GM19397 (cell line): ENCODE data around the gene KCNJ12.
A peak's percentile ranks its signal among the peaks of the same experiment; 100 is the strongest.
"Not testable (repeated sequence)": the region's sequence is repeated elsewhere in the genome, so short reads cannot be mapped to it uniquely, and the experiment has no call there.

Source experiments
- ATAC-seq: cut with Tn5 transposase; IDR thresholded peaks from one replicate; pipeline ENCODE4 v1.9.1; 2021; ENCODE audit warnings: mild to moderate bottlenecking, moderate library complexity; ENCODE audit not compliant: unreplicated experiment

The KCNJ12 gene

DNA sequence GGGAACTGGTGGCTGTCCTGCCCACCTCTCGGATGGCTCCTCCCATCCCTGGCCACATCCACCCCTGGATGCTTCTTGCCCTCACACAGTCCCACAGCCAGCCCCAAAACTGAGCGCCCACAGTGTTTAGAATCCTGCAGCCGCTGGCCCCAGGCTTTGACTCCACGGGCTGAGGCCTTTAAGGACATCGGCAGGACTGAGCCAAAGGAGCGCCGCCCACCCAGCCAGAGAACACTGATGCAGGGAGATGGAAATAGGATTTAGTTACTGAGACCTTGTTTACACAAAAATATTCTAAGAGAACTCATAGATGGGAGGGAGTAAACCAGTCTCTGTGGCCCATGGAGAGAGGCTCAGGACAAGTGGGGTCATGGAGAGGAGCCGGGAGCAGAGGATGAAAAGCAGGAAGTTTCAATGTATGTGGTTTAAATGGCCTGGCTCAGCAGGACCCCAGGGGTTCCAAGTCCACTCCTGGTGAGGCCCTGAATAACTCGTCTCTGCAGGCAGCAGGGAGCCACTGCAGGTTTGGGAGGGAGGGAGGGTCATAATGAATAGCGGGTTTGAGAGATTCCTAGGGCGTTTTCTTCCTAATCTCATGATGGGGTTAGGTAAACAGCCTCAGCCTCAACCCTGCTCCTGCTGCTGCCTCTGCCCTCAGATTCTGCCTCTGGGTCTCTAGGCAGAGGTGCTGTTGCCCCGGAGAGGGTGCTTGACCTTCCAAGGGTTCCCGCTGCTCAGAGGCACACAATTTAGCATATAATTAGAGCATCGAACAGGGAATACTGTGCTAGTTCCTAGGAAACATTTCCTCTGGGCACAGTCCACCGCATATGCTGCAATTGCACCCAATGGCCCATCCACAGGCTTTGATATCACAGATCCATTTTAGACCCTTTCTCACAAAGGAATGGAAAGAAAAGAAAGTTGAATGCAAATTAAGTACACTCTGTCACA is 61.0 kb downstream of the KCNJ12 start:
- ATAC-seq = not testable (repeated sequence)

DNA sequence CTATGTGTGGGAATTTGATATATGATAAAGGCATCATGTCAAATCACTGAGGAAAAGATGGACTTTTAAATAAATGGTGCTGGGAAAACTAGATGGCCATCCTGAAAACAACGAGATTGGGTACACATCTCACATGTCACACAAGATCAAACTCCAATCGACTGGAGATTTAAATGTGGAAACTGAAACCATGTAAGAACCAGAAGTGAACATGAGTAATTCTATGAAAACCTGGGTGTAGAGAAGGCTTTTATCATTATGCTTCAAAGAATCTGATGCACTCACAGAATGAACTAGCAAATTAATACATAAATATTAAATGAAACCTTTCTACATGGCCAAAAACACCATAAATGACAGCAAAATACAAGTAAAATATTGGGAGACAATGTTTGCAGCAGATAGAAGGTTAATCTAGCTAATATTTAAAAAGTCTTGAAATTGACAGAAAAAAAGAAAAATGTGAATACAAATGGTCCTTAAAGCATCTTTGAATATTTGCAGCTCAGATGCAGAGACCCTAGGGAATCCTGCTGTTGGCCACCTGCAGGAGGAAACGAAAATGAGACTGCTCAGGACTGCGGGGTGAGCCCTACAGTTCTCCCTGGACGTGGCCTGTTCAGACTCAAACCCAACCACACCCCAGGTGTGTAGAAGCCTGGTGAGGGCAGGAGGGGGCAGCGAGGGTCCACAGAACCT is 62.3 kb downstream of the KCNJ12 start:
- not testable (repeated sequence) for ATAC-seq

DNA sequence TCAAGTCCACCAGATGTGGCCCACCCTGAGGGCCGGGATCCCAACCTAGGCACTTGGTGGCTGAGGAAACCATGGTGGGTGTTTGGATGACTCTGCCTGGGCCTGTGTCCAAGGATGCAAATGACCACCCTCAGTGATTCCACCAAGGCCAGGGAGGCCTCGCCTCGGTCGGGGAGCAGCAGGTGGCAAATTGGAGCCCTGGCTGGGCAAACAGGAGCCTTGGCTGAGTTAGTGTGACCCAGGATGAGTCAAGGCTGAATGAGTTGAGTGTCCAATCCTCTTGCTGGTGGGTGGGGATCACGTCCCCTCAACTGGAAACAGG is 62.8 kb downstream of the KCNJ12 start:
- ATAC-seq = not testable (repeated sequence)

DNA sequence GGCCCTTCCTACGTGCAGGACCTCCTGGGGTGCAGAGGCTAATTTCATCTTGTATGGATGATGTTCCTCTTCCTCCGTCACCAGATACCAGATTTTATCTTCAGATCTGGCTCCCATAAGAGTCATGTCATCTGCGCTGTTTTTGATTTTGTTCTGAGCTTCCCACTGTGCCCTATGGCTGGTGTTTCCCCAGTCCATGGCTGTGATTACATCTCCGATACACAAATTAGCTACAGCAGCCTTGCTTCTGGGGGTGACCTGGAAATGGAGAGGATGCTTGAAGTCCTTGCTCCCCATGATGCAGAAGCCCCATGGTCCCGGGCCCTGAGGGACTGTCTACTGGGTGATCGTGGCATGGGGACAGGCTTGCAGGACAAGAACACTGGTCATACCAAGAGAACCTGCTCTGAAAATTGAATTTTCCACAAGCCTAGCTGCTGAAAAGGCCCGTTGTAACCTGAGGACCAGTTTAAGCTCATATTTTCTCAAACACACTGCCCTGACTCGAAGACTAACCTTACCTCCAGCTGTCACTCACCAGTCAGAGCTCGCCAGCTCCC is 69.0 kb downstream of the KCNJ12 start:
- no peak for ATAC-seq

DNA sequence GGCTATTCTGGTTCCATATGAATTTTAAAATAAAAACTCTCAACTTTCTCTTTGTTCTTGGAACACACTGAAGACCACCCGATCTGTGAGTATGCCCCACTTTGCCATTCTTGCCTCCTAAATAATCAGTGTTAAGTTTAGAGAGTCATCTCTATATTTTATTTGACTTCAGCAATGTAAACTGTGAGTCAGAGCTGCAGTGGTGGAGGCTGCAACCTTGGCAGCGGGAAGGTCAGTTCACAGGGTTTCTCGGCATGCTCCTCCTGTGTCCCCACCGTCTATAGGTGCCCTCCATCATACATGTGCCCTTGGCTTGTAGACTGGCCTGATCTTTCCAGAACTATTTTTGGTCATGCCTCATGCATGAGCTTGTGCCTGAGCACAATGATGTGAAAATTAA is 71.4 kb downstream of the KCNJ12 start:
- ATAC-seq = not testable (repeated sequence)

DNA sequence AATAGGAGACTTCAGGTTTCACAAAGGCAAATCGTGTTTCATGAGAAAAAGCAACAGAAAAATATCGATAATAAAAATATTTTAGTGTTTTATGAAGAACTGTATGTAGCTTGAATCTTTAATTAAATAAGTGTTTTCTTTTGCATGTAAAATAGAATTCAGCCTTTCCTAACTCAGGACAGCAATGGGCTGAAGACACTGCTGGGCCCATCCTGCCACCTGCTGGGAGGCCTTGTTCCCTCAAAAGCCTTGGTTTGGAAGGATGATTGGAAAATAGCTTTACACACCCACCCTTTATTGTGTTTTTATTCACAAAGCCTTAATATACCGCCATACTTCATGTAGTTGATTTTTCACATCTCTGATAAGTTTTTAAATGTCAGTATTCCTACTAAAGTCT is 73.7 kb downstream of the KCNJ12 start:
- not testable (repeated sequence) for ATAC-seq

DNA sequence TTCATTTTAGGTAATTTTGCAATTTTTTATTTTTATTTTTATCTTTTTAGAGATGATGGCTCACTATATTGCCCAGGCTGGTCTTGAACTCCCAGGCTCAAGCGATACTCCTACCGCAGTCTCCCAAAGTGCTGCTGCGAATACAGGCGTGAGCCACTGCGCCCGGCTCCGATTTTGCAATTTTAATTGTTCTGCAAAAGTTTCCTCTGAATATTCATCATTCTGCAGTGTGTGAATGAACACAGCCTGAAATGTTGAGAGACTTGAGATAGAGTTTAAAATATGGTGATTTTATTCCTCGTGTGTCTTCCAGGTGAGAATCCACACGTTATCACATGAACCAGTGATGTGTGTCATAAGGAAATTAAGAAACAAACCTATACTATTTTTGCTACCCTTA is 75.8 kb downstream of the KCNJ12 start:
- ATAC-seq = no peak

DNA sequence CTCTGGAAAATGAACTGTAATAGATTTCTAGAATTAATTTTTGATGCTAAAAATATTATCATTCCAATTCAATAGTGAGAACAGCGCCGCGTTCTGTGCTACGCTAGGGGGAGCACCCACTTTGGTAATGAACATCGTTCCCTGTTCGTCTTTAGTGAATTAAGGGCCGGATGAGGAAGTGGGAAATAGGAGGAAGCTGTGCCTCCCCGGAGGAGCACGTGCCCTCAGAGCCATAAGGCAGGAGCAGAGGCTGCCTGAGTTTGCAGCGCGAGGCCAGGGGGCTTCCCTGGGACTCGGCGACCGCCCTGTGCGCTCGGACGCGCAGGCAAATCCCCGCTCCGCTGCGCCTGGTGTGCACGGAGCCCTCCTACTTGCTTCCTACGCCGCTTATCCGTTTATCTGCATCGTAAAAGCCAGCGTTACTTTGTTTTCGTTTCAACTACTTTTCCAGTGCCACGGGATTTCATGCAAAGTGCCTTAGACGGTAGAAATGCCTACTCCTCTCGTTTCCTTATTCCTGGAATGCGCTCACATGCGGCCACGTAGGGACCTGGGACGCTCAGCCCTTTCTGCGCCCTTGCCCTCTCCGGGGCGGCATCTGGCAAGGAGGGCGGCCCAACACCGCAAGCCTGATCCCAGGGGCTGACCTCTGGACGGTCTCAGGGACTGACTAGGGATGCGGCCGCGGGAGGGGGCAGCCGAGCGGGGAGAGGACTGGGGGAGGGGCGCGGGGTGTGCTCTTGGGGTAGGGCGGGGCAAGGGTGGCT is 76.4 kb downstream of the KCNJ12 start:
- no peak for ATAC-seq

DNA sequence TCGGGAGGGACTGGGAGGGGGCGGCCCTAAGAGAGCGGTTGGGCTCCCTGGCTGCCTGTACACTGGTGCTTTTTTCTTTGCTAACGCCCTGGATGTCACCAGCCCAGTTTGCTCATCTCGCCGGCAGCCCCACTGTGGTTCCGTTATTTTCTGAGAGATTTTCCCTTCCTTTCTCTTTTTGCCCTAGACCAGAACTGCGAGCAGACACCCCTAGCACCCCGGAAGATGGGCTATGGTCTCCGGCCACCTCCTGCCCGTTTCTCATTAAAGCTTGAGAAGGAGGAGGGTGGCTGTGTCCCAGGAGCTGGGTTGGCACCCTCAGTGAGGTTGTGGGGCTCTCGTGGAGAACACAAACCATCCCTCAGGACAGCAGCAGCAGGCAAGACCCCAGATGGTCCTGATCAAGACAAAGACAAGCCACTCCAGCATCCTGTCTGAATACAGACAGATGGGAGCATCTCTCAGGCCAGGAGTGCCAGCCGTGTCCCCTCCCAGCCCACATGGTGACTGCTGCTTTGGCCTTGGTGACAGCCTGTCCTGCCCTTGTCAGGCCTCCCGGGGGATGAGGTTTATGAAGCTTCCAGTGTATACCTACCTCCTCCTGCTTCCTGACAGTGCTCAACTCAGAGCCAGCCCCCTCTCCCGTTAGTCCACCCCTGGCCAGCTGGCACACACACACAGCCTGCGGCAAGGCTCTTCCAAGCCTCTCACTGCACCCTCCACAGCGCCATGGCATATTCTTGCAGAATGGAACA is 77.2 kb downstream of the KCNJ12 start:
- ATAC-seq = no peak

DNA sequence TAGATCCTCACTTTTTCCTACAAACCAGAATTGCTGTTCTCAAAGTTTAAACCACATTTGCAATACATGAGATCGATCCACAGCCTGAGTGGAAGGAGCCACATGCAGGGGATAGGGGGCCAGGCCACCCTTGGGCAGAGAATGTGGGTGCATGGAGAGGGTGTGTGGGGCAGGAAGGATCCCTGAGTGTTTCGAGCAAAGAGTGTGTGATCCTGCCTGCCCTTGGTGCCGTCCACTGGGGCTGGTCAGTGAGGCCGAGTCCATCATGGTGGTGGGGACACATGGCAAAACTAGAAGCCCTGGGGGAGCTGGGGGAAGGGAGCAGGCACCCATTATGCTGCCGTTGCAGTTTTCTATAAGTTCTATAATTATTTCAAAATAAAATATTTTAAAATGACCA is 77.8 kb downstream of the KCNJ12 start:
- ATAC-seq = not testable (repeated sequence)

DNA sequence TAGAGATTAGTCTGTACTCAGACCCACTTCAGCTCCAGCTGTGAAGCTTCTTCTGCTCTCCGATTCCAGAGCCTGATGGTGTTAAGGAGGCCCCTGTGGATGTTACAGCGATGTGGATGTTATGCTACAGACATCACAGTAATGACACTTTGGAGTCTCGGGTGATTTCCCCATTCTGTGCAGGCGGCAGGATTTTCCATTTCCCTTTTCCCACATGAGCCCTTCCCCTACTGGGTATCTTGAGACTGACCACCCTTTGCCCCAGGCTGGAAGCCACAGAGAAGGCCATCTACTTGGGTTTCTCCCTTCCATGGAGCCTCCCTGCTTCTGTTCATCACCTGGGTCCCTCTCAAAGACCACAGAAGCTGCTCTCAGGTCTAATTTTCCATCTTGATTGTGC is 78.3 kb downstream of the KCNJ12 start:
- ATAC-seq = no peak

DNA sequence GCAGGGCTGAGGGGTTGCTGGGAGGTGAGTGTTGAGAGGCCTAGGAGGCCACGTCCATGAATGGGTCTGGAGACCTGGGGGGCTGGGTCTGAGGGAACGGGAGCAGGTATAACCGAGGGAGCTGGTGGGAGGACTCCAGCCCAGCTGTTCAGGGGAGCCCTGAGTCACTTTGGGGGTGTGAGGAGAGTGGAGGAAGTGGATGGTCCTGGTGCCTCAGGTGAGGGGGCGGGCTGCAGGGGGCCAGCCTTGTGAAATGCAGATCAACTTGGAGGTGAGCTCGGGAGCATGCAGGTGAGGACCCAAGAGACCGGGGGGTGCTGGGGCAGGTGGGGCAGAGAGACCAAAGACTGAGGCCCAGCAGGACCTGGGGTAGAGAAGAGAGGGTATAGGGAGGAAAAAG is 79.6 kb downstream of the KCNJ12 start:
- no peak for ATAC-seq

DNA sequence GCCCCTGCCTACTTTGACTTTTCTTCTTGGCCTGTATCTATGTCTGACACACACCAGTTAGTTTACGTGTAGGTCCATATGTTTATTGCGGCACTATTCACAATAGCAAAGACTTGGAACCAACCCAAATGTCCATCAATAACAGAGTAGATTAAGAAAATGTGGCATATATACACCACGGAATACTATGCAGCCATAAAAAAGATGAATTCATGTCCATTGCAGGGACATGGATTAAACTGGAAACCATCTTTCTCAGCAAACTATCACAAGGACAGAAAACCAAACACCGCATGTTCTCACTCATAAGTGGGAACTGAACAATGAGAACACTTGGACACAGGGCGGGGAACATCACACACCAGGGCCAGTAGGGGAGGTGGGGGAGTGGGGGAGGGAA is 80.3 kb downstream of the KCNJ12 start:
- ATAC-seq = not testable (repeated sequence)

DNA sequence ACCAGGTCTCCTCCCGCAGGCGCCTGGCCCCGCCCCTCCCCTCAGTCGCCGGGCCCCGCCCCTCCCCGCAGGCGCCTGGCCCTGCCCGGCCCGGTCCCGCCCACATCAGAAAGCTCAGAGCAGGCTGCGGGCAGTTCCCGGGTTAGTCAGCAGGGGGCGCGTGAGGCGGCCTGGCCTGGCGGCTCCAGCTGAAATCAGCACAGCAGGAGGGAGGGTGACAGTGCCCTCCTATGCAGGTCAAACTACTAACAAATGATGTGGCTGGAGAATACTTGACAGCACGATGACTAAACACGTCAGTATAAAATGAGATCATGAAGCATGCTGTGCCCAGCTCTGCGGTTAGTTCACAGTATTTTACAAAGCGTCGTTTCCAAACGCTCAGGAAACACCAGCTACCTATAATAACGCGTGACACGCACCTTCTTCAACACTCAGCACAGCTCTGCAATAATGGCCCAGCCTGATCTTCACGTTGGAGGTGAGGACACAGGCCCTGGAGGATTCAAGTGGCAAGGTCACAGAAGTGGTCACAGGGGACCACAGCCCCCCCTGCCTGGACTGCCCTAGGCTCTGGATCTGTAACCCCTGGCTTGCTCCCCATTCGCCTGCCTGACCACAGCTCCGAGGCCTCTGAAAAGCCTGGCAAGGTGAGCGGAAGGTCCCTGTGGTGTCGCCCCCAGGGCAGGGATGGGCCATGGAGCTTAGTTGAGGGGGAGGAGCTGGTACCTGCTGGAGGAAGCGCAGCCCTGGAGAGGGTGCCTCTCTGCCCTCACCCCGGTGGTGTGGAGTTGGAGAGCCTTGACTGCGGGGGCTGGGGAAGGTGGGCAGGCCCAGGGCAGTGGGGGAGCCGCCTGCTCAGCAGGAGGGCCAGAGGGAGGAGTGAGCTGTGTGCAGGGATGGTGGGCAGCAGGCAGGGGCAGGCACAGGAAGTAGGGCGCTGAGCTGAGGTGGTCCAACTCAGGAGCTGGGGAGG is 81.2 kb downstream of the KCNJ12 start:
- ATAC-seq = peak; percentile 88

DNA sequence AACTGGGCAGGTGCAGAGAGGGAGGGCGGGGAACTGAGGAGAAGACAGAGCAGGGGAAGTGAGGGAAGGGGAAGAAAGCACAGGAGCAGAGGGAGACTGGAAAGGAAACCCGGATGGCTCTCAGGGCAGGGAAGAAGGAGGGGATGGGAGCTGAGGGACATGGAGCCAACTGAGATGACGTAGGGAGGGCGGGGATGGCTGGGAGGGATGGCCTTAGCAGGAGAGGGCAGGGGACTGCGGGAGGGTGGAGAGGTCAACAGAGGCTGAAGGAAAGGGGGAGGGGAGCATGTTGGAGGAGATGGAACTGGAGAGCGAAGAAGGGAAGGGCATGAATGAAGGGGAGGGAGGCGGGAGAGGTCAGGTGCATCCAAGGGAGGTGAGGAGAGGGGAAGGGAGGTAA is 81.9 kb downstream of the KCNJ12 start:
- no peak for ATAC-seq

DNA sequence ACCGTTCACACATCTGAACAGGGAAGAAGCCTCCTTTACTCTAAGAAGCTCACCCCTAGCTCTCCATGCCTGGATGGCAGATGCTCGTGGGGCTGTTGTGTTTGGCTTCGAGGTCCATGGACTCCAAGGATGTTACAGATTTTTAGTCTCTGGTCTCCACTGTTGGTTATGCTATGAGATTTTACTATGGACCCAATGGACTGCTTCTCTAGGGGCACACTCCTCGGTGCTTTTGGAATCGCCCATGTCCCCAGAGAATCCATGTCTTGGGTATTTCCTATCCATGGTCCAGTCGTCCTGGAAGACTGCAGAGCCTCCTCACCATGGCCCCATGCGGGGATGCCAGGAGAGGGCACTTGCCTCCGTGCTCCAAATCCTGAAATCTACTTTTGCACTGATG is 83.4 kb downstream of the KCNJ12 start:
- no peak for ATAC-seq

DNA sequence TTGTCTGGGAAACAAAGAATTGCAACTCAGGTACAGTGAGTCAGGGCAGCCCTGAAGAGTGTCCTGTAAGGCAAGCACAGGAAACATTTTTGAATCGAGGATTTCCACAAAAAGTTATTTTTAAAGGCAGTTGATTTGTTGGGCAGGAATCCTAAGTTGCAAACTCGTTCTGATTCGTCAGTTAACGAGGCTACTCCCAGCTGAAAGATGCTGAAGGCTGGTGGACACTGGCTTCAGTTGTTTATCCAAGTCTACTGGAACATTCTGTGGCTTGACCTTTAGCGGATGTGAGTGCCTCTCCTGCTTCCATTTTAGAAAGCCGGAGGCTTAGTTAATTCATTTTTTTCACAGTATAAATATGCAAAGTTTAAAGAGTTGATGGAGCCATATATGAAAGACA is 84.2 kb downstream of the KCNJ12 start:
- no peak for ATAC-seq

DNA sequence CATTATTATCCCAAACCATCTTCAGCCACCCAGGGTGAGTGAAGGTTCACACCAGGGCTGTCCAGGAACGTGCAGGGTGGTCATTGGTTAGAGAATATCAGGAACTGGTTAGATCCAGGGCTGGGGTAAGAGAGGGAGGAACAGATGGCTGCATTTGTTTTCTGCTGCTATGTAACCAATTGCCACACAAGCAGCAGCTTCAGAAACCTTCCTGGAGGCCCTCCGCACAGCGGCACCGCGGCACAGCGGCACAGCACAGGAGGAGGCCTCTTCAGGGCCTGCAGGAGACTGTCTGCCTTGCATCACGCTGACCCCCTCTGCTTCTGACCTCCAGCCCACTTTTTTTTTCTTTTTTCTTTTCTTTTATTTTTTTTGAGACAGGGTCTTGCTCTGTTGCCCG is 86.1 kb downstream of the KCNJ12 start:
- ATAC-seq = no peak

DNA sequence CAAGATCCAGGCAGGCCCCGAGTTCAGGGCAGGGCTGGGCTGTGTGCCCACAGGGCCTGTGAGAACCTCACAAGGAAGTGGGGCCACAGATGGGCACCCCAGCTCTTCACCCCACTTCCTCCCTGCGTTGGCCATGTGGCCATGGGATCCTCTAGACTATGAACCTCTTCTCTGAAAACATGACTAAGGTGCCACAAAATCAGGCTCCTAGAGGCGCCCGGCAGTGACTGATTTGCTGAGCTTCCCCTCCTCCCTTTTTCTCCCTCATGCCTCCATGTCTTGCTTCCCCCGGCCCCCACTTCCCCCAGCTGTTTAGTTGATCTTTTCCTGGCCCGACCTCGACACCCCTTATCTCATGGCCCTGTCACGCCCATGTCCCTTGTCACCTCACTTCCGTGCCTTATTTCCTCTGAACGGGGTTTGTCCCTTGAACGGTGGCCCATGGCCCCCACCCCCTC is 87.1 kb downstream of the KCNJ12 start:
- ATAC-seq = no peak
